ENCODE data around the gene TMIGD2. TPM values are rescaled to one million over a fixed set of nuclear protein-coding genes. Genes with fewer than 3 reads are reported as not detected.

Gene TMIGD2
- total RNA-seq, 6 experiments from 2014 or later = not detected

- H3K9me3 Mint-ChIP-seq = no peaks in the 10 kb centered on the region
- TF ChIP-seq CTCF (IDR thresholded peaks at IDR 0.05) = no peak
- peaks cover 11% of the 10 kb centered on the region for H3K36me3 Mint-ChIP-seq (ENCODE audit: low read depth)
- H3K4me3 Mint-ChIP-seq = no peak overlapping the region
- no peak overlapping the region for H3K27ac Mint-ChIP-seq
- no peaks in the 10 kb centered on the region for H3K4me1 Mint-ChIP-seq (ENCODE audit: low read depth)
- DNase-seq = no peak
- peaks cover 3% of the 10 kb centered on the region; the same call in 1 of the 2 replicates for H3K27me3 Mint-ChIP-seq (ENCODE audit: insufficient read depth)
Observed at GRCh38 chr19:4266253-4267000, 35.8 kb downstream of the TMIGD2 start.

- TF ChIP-seq CTCF (IDR thresholded peaks at IDR 0.05) = no peak
- H3K27me3 Mint-ChIP-seq (ENCODE audit: insufficient read depth) = peaks cover 3% of the 10 kb centered on the region; the same call in 1 of the 2 replicates
- no peaks in the 10 kb centered on the region for H3K4me1 Mint-ChIP-seq (ENCODE audit: low read depth)
- H3K36me3 Mint-ChIP-seq (ENCODE audit: low read depth) = peaks cover 14% of the 10 kb centered on the region
- no peak overlapping the region; the same call in 1 of the 2 replicates for H3K27ac Mint-ChIP-seq
- no peak overlapping the region for H3K4me3 Mint-ChIP-seq
- DNase-seq = no peak
- H3K9me3 Mint-ChIP-seq = no peaks in the 10 kb centered on the region
Observed at GRCh38 chr19:4264812-4265211, 37.4 kb downstream of the TMIGD2 start.

- no peak for DNase-seq
- no peak for TF ChIP-seq CTCF (IDR thresholded peaks at IDR 0.05)
- Mint-ChIP-seq H3K9me3 (no peaks in the 10 kb centered on the region), H3K27ac (no peak overlapping the region), H3K4me3 (no peak overlapping the region), H3K36me3 (ENCODE audit: low read depth) (peaks cover 17% of the 10 kb centered on the region), H3K4me1 (ENCODE audit: low read depth) (no peaks in the 10 kb centered on the region), H3K27me3 (ENCODE audit: insufficient read depth) (no peaks in the 10 kb centered on the region; the same call in 1 of the 2 replicates)
Observed at GRCh38 chr19:4260613-4261191, 41.5 kb downstream of the TMIGD2 start.

GRCh38 chr19:4258181-4258580 lies 44.0 kb downstream of the TMIGD2 start:
- Mint-ChIP-seq H3K36me3 (ENCODE audit: low read depth) (peaks cover 31% of the 10 kb centered on the region), H3K9me3 (no peaks in the 10 kb centered on the region; the same call in 1 of the 2 replicates), H3K4me1 (ENCODE audit: low read depth) (no peaks in the 10 kb centered on the region), H3K27ac (no peak overlapping the region), H3K4me3 (no peak overlapping the region), H3K27me3 (ENCODE audit: insufficient read depth) (no peaks in the 10 kb centered on the region; the same call in none of the 2 replicates)
- no peak for DNase-seq
- TF ChIP-seq CTCF (IDR thresholded peaks at IDR 0.05) = no peak

GRCh38 chr19:4257025-4257424 lies 45.2 kb downstream of the TMIGD2 start:
- TF ChIP-seq CTCF (IDR thresholded peaks at IDR 0.05) = no peak
- Mint-ChIP-seq H3K9me3 (no peaks in the 10 kb centered on the region; the same call in 1 of the 2 replicates), H3K4me3 (no peak overlapping the region), H3K4me1 (ENCODE audit: low read depth) (no peaks in the 10 kb centered on the region), H3K36me3 (ENCODE audit: low read depth) (peaks cover 38% of the 10 kb centered on the region), H3K27ac (no peak overlapping the region), H3K27me3 (ENCODE audit: insufficient read depth) (no peaks in the 10 kb centered on the region; the same call in none of the 2 replicates)
- no peak for DNase-seq
